Measurements from ENCODE around the gene ERC1.

Gene ERC1

GRCh38 chr12:1171657-1172408 lies 180.8 kb downstream of the ERC1 start:
- DNase-seq (ENCODE audit: extremely low read depth, low read depth) = no peak
- no peak for TF ChIP-seq CTCF (IDR thresholded peaks at IDR 0.05; ENCODE audit: low read depth, low read length, missing control alignments)
- H3K4me3 ChIP-seq (replicated peaks; ENCODE audit: low read depth, low read length) = no peak overlapping the region

GRCh38 chr12:1173781-1174617 lies 183.0 kb downstream of the ERC1 start:
- DNase-seq (ENCODE audit: extremely low read depth, low read depth) = no peak
- TF ChIP-seq CTCF (IDR thresholded peaks at IDR 0.05; ENCODE audit: low read depth, low read length, missing control alignments) = no peak
- no peak overlapping the region for H3K4me3 ChIP-seq (replicated peaks; ENCODE audit: low read depth, low read length)

GRCh38 chr12:1174659-1175058 lies 183.6 kb downstream of the ERC1 start:
- no peak overlapping the region for H3K4me3 ChIP-seq (replicated peaks; ENCODE audit: low read depth, low read length)
- TF ChIP-seq CTCF (IDR thresholded peaks at IDR 0.05; ENCODE audit: low read depth, low read length, missing control alignments) = no peak
- no peak for DNase-seq (ENCODE audit: extremely low read depth, low read depth)

GRCh38 chr12:1176191-1176590 lies 185.2 kb downstream of the ERC1 start:
- TF ChIP-seq CTCF (IDR thresholded peaks at IDR 0.05; ENCODE audit: low read depth, low read length, missing control alignments) = no peak
- H3K4me3 ChIP-seq (replicated peaks; ENCODE audit: low read depth, low read length) = no peak overlapping the region
- DNase-seq (ENCODE audit: extremely low read depth, low read depth) = no peak

GRCh38 chr12:1179128-1179527 lies 188.1 kb downstream of the ERC1 start:
- H3K4me3 ChIP-seq (replicated peaks; ENCODE audit: low read depth, low read length) = no peak overlapping the region
- no peak for TF ChIP-seq CTCF (IDR thresholded peaks at IDR 0.05; ENCODE audit: low read depth, low read length, missing control alignments)
- DNase-seq (ENCODE audit: extremely low read depth, low read depth) = no peak

- no peak for DNase-seq (ENCODE audit: extremely low read depth, low read depth)
- H3K4me3 ChIP-seq (replicated peaks; ENCODE audit: low read depth, low read length) = no peak overlapping the region
- TF ChIP-seq CTCF (IDR thresholded peaks at IDR 0.05; ENCODE audit: low read depth, low read length, missing control alignments) = no peak
Observed at GRCh38 chr12:1182069-1182468, 191.0 kb downstream of the ERC1 start.

Data from HFF-Myc (cell line).